Measurements from ENCODE around the gene ABTB1. TPM values are rescaled to one million over a fixed set of nuclear protein-coding genes. Genes with fewer than 3 reads are reported as not detected.

Gene ABTB1
- total RNA-seq, 4 donors from 2014 or later: 19.5 to 114 (median 28.7) TPM

- no peak for TF ChIP-seq CTCF (IDR thresholded peaks at IDR 0.05)
- DNase-seq (ENCODE audit: low spot score) (no peak), ATAC-seq (ENCODE audit: low FRiP score) (no peak)
Measured at GRCh38 chr3:127630811-127631714, 41.7 kb upstream of the ABTB1 start.

- TF ChIP-seq CTCF (IDR thresholded peaks at IDR 0.05): no peak
- ATAC-seq (ENCODE audit: low FRiP score) (no peak), DNase-seq (ENCODE audit: low spot score) (no peak)
Measured at GRCh38 chr3:127632035-127632820, 40.5 kb upstream of the ABTB1 start.

GRCh38 chr3:127634653-127635052, 38.1 kb upstream of the ABTB1 start:
- no peak for DNase-seq (ENCODE audit: low spot score)
- no peak for ATAC-seq (ENCODE audit: low FRiP score)
- TF ChIP-seq CTCF (IDR thresholded peaks at IDR 0.05): no peak

- no peak for TF ChIP-seq CTCF (IDR thresholded peaks at IDR 0.05)
- DNase-seq (ENCODE audit: low spot score): no peak
- ATAC-seq (ENCODE audit: low FRiP score): peak; percentile 14
Measured at GRCh38 chr3:127637546-127637945, 35.2 kb upstream of the ABTB1 start.

- DNase-seq (ENCODE audit: low spot score) (no peak), ATAC-seq (ENCODE audit: low FRiP score) (no peak)
- no peak for TF ChIP-seq CTCF (IDR thresholded peaks at IDR 0.05)
Measured at GRCh38 chr3:127637971-127638370, 34.8 kb upstream of the ABTB1 start.

- TF ChIP-seq CTCF (IDR thresholded peaks at IDR 0.05): no peak
- DNase-seq (ENCODE audit: low spot score): no peak
- no peak for ATAC-seq (ENCODE audit: low FRiP score)
Measured at GRCh38 chr3:127639173-127640041, 33.3 kb upstream of the ABTB1 start.

All from omental fat pad (tissue), 4 donors.